Middle frontal gyrus (tissue), 1 donor: ENCODE data around the gene DNMT3A.

Source experiments
- DNase-seq: peaks from one replicate; pipeline ENCODE4 v3.0.0-alpha.2; 2015; ENCODE audit warnings: low spot score; ENCODE audit errors: extremely low spot score

The DNMT3A gene

DNA sequence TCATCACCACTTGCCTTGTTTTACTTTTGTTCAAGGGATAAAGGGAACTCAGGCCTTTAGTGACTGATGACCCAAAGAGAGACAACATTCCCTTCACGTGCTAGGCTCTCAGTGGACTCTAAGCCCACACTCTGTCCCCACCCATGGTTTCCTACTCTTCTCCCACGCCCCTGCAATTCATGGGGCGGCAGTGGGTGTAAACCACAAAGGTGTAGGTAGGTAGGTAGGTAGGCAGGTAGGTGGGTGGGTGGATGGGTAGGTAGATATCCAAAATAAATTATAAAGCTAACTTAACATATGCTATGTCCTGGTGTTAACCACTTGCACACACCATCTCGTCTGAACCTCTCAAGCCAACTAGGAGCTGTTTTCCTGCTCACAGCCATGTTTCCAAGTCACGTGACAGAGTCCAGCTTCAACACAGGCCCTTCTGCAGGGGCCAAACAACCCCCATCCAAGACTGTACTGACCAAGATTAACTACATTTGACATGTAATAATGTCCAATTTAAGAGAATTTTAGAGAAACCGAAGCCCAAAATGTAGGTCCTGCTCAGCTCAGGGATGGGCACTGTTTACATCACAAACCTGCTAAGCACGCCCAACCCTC, 33.7 kb downstream of the DNMT3A start:
- DNase-seq = no peak

- DNase-seq = no peak
These were observed 34.9 kb downstream of the DNMT3A start for GRCh38 chr2:25306777-25307368.

GRCh38 chr2:25305775-25306174, 36.0 kb downstream of the DNMT3A start:
- DNase-seq = no peak

DNA sequence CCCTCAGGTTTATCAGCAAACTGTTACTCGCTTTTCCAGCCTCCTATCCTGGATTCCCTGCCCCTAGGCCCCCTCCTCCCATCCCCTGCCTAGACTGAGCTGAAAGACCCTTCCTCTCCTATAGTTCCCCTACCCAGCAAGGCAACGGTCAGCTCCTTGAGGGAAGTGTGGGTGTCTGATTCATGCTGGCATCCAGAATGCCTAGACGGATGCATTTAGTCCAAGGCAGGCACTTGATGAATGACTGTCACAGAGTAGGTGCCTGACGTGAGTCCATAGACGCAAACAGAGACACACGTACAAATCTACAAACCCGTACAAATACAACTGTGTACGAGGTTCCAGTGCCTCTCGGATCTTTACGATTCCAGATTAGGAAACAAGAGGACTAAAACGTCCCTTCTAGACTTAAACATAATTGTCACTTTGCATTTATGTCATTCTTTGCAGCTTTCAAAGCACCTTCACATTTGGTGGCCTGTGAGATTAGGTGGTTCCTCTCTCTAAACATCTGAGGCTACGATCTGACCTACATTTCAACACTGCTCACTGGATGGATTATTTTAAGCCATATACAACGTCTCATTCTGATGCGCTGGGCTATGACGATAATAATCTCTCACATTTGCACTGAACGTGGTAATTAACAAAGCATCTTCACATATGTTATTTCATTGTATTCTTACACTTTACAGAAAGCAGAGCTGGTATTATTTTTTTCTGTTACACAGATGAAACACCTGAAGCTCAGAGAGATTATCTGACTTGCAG, 36.7 kb downstream of the DNMT3A start:
- no peak for DNase-seq

GRCh38 chr2:25304321-25304720, 37.4 kb downstream of the DNMT3A start:
- DNase-seq = no peak

GRCh38 chr2:25303633-25304236, 38.0 kb downstream of the DNMT3A start:
- DNase-seq = no peak

- no peak for DNase-seq
These were observed 38.9 kb downstream of the DNMT3A start for GRCh38 chr2:25302758-25303375.

- DNase-seq = no peak
These were observed 40.0 kb downstream of the DNMT3A start for GRCh38 chr2:25301453-25302352.

GRCh38 chr2:25300001-25300400, 41.7 kb downstream of the DNMT3A start:
- no peak for DNase-seq

DNA sequence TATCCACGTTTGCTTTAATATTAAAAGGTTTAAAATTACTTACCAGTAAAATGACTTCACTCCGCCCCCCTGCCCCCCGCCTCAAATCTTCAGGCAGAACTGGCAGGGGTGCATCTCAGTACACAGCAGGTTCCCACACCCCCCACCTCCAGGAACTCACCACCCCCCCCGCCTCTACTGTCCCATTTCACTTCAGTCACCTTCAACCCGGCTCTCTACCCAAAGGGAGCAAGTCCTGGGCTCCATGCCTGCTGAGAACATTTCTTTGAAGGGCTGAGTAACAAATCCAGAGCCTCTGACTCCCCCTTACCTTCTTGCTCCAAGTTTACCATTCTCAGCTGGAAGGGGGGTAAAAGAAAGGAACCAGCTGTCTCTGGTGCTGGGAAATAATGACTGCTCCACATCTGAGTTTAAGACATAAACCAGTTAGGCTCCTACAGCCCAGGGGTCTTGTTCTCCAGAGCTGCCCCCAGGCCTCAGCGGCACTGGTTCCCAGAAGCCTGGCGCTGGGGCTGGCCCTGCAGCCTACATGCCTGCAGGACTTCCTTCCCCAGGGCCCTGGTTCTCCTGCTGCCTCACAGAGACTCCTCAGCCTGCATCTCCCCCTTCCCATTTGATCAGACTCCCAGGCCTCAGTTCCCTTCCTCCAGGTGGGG, 42.8 kb downstream of the DNMT3A start:
- no peak for DNase-seq

- DNase-seq = no peak
These were observed 44.0 kb downstream of the DNMT3A start for GRCh38 chr2:25297738-25298137.

DNA sequence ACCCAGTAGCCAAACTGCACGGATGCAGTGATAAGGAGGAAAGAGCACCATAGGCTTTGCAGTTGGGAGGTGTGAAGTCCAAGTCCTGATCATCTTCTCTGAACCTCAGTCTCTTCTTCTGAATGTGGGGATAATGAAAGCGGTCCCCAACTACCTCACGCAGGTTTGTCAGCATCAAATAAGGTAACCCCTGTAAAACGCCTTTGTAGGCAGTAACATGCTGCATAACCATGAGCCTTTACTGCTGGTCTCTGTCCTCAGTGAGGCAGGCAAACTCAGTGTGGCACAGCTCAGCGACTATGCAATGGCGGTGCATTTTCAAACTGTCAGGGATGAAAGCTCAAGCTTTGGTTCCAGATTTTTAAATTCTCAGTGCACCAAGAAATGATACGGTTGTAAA, 46.1 kb downstream of the DNMT3A start:
- no peak for DNase-seq

GRCh38 chr2:25294573-25295462, 46.9 kb downstream of the DNMT3A start:
- DNase-seq = no peak

DNA sequence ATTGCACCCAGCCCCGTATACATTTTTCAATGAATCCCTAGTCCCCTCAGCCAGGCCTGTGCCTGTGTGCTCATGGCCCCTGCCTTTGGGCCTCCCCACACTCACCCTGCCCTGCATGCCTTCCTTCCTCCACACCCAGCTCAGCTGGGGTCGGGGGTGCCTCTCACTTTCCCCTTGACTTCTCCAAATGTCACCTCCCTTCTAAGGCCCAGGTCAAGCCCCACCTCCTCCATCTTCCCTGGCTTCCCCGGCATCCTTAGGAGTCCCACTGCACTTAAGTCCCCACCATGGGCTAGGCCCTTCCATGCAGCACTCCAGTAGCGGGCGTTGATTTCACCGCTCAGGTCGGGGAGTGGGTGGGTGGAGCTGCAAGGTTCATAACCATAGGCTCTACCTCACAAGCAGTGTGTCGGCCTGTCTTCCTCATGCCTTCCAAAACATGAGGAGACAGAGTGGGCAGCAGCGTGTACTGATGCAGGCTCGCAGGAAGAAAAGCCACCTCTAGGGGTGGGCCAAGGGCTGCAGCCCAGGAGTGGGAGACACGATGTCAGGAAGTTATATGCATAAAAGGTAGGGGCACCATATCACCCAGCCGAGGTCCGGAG, 47.7 kb downstream of the DNMT3A start:
- DNase-seq = no peak

DNA sequence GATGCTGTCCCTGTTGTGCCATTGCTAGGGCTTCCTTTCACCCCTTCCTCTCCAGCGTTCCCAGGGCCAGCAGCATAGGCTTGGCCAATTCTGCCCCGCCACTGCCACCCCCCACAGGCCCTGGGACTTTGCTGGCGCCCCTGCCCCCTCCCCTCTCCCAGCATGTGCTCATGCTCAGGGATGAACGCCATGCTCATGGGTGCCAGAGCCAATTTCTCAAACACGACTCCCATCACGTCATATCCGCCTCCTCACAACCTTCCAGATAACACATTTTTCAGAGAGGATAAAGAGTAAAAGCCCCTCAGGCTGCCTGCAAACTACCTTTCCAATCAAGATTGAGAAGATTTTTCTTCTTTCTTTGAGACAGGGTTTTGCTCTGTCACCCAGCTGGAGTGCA, 48.6 kb downstream of the DNMT3A start:
- DNase-seq = no peak

DNA sequence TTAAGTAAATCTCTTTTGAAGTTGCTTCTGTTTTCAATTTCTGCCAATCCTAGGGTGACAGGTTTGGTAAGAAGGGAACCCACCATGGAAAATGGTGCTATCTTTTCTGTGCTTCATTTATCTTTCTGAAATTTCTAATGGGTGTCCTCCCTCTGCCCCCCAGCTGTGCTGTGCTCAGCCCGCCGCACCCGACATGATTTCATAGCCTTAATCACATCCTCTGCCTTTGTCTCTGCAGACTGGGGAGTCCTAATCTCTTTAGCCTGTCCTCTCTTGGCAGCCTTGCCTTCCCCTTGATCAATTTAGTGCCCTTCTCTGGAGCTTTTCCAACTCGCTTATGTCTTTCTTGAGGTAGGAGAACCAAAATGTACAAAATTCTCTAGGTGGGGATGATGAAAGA, 49.3 kb downstream of the DNMT3A start:
- no peak for DNase-seq

- DNase-seq = no peak
These were observed 50.8 kb downstream of the DNMT3A start for GRCh38 chr2:25290811-25291495.

DNA sequence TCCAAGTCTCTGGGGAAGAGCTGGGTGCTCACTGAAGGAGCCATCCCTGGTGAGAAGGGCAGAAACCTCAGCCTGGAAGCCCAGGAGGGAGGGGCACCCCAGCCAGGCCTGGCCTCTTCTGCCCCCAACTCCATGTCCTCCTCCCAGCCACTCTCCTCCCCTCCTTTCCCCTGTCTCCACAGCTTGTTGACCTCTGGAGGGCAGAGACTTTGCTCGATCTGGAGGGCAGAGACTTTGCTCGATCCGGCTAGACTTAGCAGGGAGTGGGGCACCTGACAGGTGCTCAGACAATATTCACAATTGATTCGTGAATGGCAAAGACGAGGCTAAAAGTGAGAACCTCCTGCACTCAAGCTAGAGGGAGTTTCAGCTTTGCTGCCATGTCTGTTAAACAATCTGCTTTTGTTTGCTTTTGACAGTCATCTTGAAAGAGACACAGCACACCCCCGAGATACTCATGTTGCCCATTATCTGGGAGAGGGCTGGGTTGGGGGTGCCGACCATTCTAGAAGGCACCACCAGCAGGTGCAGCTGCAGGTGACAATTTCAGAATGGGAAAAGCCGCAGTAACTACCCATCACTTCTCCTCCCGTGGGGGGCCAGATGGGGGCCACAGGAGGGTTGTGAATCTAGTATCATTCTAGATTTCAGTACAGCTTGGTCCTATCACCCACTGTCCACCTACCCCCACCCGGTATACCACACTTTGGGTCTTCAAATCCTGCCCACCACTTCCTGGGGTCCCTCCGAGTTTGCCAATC, 54.8 kb downstream of the DNMT3A start:
- DNase-seq = no peak
